Smooth muscle cell (in vitro differentiated cells): ENCODE data around the gene KCNAB1. TPM values are rescaled to one million over a fixed set of nuclear protein-coding genes. Genes with fewer than 3 reads are reported as not detected.

Source experiments
- DNase-seq: peaks from one replicate; lab custom pipeline; 2025; ENCODE audit not compliant: unreplicated experiment; lab: John Stamatoyannopoulos, UW
- H2AFZ ChIP-seq: fragments of 200-600 bp; sonication (generic); 2 replicates; pipeline ENCODE4 v1.6.0; 2016; ENCODE audit warnings: antibody characterized with exemption, low read depth, mild to moderate bottlenecking
- H3F3A ChIP-seq: fragments of 200-600 bp; sonication (generic); 2 replicates; pipeline ENCODE4 v1.6.0; 2017; ENCODE audit warnings: antibody characterized with exemption, low read depth
- H3K27ac ChIP-seq: fragments of 200-600 bp; sonication (generic); 2 replicates; pipeline ENCODE4 v1.5.1; 2016; ENCODE audit warnings: low read depth, mild to moderate bottlenecking
- H3K27me3 ChIP-seq: fragments of 200-600 bp; sonication (generic); 2 replicates; pipeline ENCODE4 v1.6.1; 2016; ENCODE audit warnings: low read depth, mild to moderate bottlenecking
- H3K36me3 ChIP-seq: fragments of 200-600 bp; sonication (generic); 2 replicates; pipeline ENCODE4 v1.5.1; 2016; ENCODE audit warnings: low read depth
- H3K4me1 ChIP-seq: fragments of 200-600 bp; sonication (generic); 2 replicates; pipeline ENCODE4 v1.5.1; 2016; ENCODE audit warnings: low read depth
- H3K4me2 ChIP-seq: fragments of 200-600 bp; sonication (generic); 2 replicates; pipeline ENCODE4 v1.6.0; 2016; ENCODE audit warnings: mild to moderate bottlenecking
- H3K4me3 ChIP-seq: fragments of 200-600 bp; sonication (generic); 2 replicates; pipeline ENCODE4 v1.5.1; 2016; ENCODE audit warnings: mild to moderate bottlenecking
- H3K79me2 ChIP-seq: fragments of 200-600 bp; sonication (generic); 2 replicates; pipeline ENCODE4 v1.6.0; 2016; ENCODE audit warnings: low read depth, mild to moderate bottlenecking
- H3K9ac ChIP-seq: fragments of 200-600 bp; sonication (generic); 2 replicates; pipeline ENCODE4 v1.6.0; 2016; ENCODE audit warnings: low read depth
- H3K9me3 ChIP-seq: fragments of 200-600 bp; sonication (generic); replicated peaks from 2 replicates; pipeline ENCODE4 v1.5.1; 2016; ENCODE audit warnings: low read depth
- H4K20me1 ChIP-seq: fragments of 200-600 bp; sonication (generic); 2 replicates; pipeline ENCODE4 v1.6.0; 2016; ENCODE audit warnings: low read depth
- CTCF ChIP-seq: fragments of 200-600 bp; sonication (generic); IDR thresholded peaks from 2 replicates; pipeline ENCODE4 v1.5.1; 2017; ENCODE audit warnings: borderline replicate concordance, mild to moderate bottlenecking, antibody characterized with exemption; ENCODE audit not compliant: insufficient read depth, poor library complexity, severe bottlenecking
- WGBS: methylation state at CpG from one replicate; pipeline ENCODE4 v1.1.7; 2016; ENCODE audit warnings: low lambda C conversion rate; 5-methylcytosine and 5-hydroxymethylcytosine counted together
- polyA plus RNA-seq: library from polyadenylated mRNA; unstranded; fragments of >200 nt; fragmentation: Nextera tagmentation; extraction: Ambion mirVana; gene quantifications from 2 replicates; pipeline ENCODE4 v1.2.1, GENCODE V29; 2016
- total RNA-seq: library from RNA; depleted of rRNA; stranded (reverse); fragments of >200 nt; gene quantifications from 2 replicates; pipeline ENCODE4 v1.2.3, GENCODE V29; 2014

Gene KCNAB1
- total and polyA plus RNA-seq, 2 experiments from 2014 or later = 0.36 to 1.0 TPM

- peaks cover 3% of the 10 kb centered on the region for H3K4me1 ChIP-seq
- no peak for TF ChIP-seq CTCF
- no peaks in the 10 kb centered on the region for H3F3A ChIP-seq
- H2AFZ ChIP-seq = no peak overlapping the region
- no peak overlapping the region for H3K9ac ChIP-seq
- H3K27me3 ChIP-seq = no peaks in the 10 kb centered on the region
- no peak overlapping the region for H3K4me2 ChIP-seq
- H3K9me3 ChIP-seq = no peaks in the 10 kb centered on the region
- DNase-seq = no peak
- no peaks in the 10 kb centered on the region for H3K79me2 ChIP-seq
- no peak overlapping the region for H3K27ac ChIP-seq
- WGBS = 61% methylated on average over 4 of the region's 4 CpGs
- H3K4me3 ChIP-seq = no peak overlapping the region
- H4K20me1 ChIP-seq = no peaks in the 10 kb centered on the region
- H3K36me3 ChIP-seq = no peaks in the 10 kb centered on the region
These were observed 89.4 kb downstream of the KCNAB1 start for GRCh38 chr3:156209631-156210335.

- H3K4me1 ChIP-seq = peaks cover 3% of the 10 kb centered on the region
- WGBS = 50% methylated on average over 2 of the region's 2 CpGs
- H3K4me3 ChIP-seq = no peak overlapping the region
- no peaks in the 10 kb centered on the region for H3F3A ChIP-seq
- no peak overlapping the region for H3K9ac ChIP-seq
- H3K9me3 ChIP-seq = no peaks in the 10 kb centered on the region
- no peak overlapping the region for H3K4me2 ChIP-seq
- H3K36me3 ChIP-seq = no peaks in the 10 kb centered on the region
- no peak overlapping the region for H2AFZ ChIP-seq
- H3K27ac ChIP-seq = no peak overlapping the region
- no peak for TF ChIP-seq CTCF
- H3K27me3 ChIP-seq = no peaks in the 10 kb centered on the region
- H4K20me1 ChIP-seq = no peaks in the 10 kb centered on the region
- H3K79me2 ChIP-seq = no peaks in the 10 kb centered on the region
- DNase-seq = no peak
These were observed 91.2 kb downstream of the KCNAB1 start for GRCh38 chr3:156211583-156211982.

- Histone ChIP-seq H3K27me3 (no peaks in the 10 kb centered on the region), H3K4me1 (peaks cover 9% of the 10 kb centered on the region), H3K27ac (no peak overlapping the region), H2AFZ (no peak overlapping the region), H3K36me3 (no peaks in the 10 kb centered on the region), H3K4me2 (no peak overlapping the region), H3K9me3 (no peaks in the 10 kb centered on the region), H3K4me3 (no peak overlapping the region), H4K20me1 (no peaks in the 10 kb centered on the region), H3K79me2 (no peaks in the 10 kb centered on the region), H3K9ac (no peak overlapping the region), H3F3A (peaks cover 15% of the 10 kb centered on the region)
- no peak for DNase-seq
- 91% methylated on average over 6 of the region's 6 CpGs for WGBS
- TF ChIP-seq CTCF = no peak
These were observed 94.3 kb downstream of the KCNAB1 start for GRCh38 chr3:156214676-156215075.

GRCh38 chr3:156215751-156216150 lies 95.4 kb downstream of the KCNAB1 start:
- Histone ChIP-seq H3K4me2 (no peak overlapping the region), H2AFZ (no peak overlapping the region), H3K9ac (no peak overlapping the region), H4K20me1 (no peaks in the 10 kb centered on the region), H3F3A (peaks cover 15% of the 10 kb centered on the region), H3K4me3 (no peak overlapping the region), H3K79me2 (no peaks in the 10 kb centered on the region), H3K36me3 (no peaks in the 10 kb centered on the region), H3K27me3 (no peaks in the 10 kb centered on the region), H3K27ac (no peak overlapping the region), H3K9me3 (no peaks in the 10 kb centered on the region), H3K4me1 (peaks cover 9% of the 10 kb centered on the region)
- WGBS = 89% methylated on average over 3 of the region's 3 CpGs
- TF ChIP-seq CTCF = no peak
- DNase-seq = no peak
